ENCODE measurements around the gene PTTG1IP. TPM values are rescaled to one million over a fixed set of nuclear protein-coding genes. Genes with fewer than 3 reads are reported as not detected.

Gene PTTG1IP
- total RNA-seq, 6 donors from 2014 or later: 150 to 316 (median 247) TPM

DNA sequence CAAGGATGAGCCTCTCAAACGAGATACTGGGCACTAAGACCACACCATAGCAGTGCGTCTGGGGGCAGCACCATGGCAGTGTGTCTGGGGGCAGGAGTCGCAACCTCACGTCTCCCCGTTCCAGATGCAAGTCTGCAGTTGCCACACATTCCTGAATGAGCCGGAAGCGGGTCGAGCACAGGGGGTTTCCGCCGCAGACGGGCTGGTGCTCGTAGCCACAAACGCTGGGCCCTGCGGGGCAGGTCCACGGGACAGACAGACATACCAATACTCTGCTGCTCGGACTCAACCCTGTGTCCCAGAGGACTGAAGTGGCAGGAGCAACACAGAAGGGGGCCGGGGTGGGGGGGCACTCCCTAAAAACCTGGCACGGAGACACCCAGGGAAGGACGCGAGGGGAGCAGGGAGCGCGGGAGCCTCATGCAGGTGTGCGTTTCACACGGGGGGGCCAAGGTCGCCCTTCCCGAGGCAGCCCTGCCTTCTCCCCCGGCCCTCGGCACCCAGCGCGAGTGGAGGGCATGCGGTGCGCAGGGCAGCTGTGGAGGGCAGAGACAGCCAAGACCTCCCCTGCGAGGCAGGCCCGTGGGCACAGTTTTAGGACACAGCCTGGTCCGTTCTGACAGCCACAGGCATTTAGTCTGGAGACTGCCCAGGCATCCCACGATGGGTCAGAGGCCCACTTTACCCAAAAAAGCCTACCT, 24.5 kb downstream of the PTTG1IP start:
- no peaks in the 10 kb centered on the region for H3K9me3 ChIP-seq
- peaks cover 18 to 21% (median 20%) of the 10 kb centered on the region in 4 donors for H3K4me1 ChIP-seq
- ATAC-seq (ENCODE audit: low FRiP score in 2 of 2) (no peak), DNase-seq (peak in 1 of 2 donors; percentile 67)
- 94 to 96% methylated on average over 27 to 36 of the region's 36 CpGs for WGBS, 2 donors
- no peaks in the 10 kb centered on the region for H3K27me3 ChIP-seq
- TF ChIP-seq EP300 (IDR thresholded peaks at IDR 0.05) (no peak), POLR2AphosphoS5 (IDR thresholded peaks at IDR 0.05) (no peak), POLR2A (IDR thresholded peaks at IDR 0.05) (no peak)
- TF ChIP-seq, protein P1, sequence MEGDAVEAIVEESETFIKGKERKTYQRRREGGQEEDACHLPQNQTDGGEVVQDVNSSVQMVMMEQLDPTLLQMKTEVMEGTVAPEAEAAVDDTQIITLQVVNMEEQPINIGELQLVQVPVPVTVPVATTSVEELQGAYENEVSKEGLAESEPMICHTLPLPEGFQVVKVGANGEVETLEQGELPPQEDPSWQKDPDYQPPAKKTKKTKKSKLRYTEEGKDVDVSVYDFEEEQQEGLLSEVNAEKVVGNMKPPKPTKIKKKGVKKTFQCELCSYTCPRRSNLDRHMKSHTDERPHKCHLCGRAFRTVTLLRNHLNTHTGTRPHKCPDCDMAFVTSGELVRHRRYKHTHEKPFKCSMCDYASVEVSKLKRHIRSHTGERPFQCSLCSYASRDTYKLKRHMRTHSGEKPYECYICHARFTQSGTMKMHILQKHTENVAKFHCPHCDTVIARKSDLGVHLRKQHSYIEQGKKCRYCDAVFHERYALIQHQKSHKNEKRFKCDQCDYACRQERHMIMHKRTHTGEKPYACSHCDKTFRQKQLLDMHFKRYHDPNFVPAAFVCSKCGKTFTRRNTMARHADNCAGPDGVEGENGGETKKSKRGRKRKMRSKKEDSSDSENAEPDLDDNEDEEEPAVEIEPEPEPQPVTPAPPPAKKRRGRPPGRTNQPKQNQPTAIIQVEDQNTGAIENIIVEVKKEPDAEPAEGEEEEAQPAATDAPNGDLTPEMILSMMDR (IDR thresholded peaks at IDR 0.05): no peak
- no peak overlapping the region for H3K27ac ChIP-seq
- H3K4me3 ChIP-seq: no peak overlapping the region
- peaks cover 25 to 59% (median 46%) of the 10 kb centered on the region in 4 donors for H3K36me3 ChIP-seq

DNA sequence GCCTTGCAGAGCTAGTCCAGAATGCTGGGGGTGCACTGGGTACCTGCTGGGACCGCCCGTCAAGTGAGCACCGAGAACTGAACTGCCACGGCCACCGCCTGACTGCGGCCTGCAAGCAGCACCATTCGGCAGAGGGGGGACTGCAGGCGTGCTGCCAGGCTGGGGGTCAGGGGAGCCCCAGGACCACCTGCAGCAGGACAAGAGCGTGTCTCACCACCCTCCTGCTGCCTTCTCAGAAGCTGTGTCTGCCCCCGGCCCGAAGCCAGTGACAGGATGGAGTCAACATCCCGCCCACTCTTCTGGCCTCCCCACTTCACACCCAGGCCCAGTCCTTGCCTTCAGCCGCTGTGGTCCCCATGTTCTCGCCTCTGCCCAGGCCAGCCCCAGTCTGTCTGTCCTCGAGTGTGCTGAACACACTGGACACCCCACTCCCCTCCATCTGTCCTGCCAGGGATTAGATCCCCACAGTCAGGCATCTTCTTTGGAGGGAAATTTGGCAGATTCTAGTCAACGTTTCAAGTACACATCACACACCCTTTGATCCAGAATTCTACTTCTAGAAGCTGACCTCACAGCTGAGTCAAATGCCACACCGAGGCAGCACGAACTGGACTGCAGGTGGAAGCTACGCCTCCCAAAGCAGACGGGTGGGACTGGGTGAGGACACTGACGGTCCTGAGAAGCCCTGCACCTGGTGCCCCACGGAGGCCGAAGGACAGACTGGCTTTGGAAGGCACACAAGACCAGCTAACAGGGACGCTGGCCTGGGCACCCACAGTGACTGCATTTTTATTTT, 26.0 kb downstream of the PTTG1IP start:
- Histone ChIP-seq H3K9me3 (no peaks in the 10 kb centered on the region), H3K4me1 (peaks cover 18 to 21% (median 20%) of the 10 kb centered on the region in 4 donors), H3K36me3 (peaks cover 22 to 44% (median 35%) of the 10 kb centered on the region in 4 donors), H3K4me3 (no peak overlapping the region), H3K27me3 (no peaks in the 10 kb centered on the region), H3K27ac (no peak overlapping the region)
- DNase-seq (peak in 1 of 2 donors; percentile 46), ATAC-seq (ENCODE audit: low FRiP score in 2 of 2) (no peak)
- 77 to 88% methylated on average over 13 to 24 of the region's 24 CpGs for WGBS, 2 donors
- TF ChIP-seq, protein P1 (IDR thresholded peaks at IDR 0.05): no peak

DNA sequence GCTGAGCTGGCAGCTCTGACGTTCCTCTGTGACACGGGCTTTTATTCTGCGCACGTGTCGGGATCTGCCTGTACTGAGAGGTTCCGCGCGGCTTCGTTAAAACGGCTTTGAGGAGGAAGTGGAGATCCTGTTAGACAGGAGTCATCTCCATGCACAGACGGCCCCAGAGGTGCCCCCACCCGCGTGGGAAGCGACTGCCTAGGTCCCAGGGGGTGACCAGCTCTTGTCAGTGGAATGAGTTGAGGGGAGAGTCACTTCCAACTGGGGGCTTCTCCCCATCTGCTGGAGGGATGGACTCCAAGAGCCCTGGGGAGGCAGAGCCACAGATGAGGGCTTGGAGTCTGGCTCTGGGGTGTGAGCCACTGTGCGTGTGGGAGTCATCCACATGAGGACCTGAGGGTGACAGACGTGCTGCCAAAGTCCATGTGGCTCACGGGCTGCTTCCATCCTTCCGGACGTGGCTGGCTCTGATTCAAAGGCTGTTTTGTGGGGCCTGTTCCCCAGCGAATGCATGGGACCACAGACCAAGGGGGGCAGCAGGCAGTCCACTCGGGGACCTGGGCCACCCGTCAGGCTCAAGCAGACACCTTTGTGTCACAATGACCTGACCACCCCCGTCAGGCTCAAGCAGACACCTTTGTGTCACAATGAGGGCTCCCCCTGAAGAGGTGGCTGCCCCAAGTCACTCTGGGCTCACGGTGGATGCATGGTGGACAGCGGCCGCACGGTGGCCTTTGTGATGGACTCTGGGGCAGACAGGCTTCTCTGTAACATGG, 26.8 kb downstream of the PTTG1IP start:
- Histone ChIP-seq H3K36me3 (peaks cover 22 to 36% (median 31%) of the 10 kb centered on the region in 4 donors), H3K4me3 (peak overlapping the region in 1 of 4 donors; percentile 46), H3K4me1 (peaks cover 18 to 21% (median 20%) of the 10 kb centered on the region in 4 donors), H3K27ac (peak overlapping the region in 3 of 4 donors; percentile 17 to 48 (median 42)), H3K9me3 (no peaks in the 10 kb centered on the region), H3K27me3 (no peaks in the 10 kb centered on the region)
- WGBS, 2 donors: 11 to 29% methylated on average over 12 to 23 of the region's 27 CpGs
- TF ChIP-seq EP300 (IDR thresholded peaks at IDR 0.05): no peak
- peak; percentile 68 to 73 for ATAC-seq (ENCODE audit: low FRiP score in 2 of 2)
- peak in 1 of 2 donors; percentile 80 for DNase-seq

DNA sequence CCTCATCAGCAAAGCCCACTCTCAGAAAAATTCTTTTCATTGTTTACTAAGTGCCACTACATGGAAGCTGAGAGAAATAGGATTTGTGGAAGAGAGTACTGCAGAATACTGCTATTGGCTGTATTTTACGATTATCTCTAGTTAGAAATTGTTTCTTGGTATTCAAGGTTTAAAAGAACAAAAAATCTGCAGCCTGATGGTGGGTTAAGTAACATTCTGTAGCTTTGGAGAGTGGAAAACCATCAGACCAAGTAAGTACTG, 27.3 kb downstream of the PTTG1IP start:
- H3K36me3 ChIP-seq: peaks cover 22 to 31% (median 27%) of the 10 kb centered on the region in 4 donors
- no peaks in the 10 kb centered on the region for H3K27me3 ChIP-seq
- ATAC-seq (ENCODE audit: low FRiP score in 2 of 2): no peak
- peak overlapping the region in 2 of 4 donors; percentile 42 to 48 for H3K27ac ChIP-seq
- no peak for DNase-seq
- no peak for TF ChIP-seq POLR2A (IDR thresholded peaks at IDR 0.05)
- no peaks in the 10 kb centered on the region for H3K9me3 ChIP-seq
- H3K4me3 ChIP-seq: peak overlapping the region in 3 of 4 donors; percentile 25 to 46 (median 37)
- H3K4me1 ChIP-seq: peaks cover 18 to 21% (median 20%) of the 10 kb centered on the region in 4 donors
- 0 to 10% methylated on average over 1 of the region's 1 CpG for WGBS, 2 donors

DNA sequence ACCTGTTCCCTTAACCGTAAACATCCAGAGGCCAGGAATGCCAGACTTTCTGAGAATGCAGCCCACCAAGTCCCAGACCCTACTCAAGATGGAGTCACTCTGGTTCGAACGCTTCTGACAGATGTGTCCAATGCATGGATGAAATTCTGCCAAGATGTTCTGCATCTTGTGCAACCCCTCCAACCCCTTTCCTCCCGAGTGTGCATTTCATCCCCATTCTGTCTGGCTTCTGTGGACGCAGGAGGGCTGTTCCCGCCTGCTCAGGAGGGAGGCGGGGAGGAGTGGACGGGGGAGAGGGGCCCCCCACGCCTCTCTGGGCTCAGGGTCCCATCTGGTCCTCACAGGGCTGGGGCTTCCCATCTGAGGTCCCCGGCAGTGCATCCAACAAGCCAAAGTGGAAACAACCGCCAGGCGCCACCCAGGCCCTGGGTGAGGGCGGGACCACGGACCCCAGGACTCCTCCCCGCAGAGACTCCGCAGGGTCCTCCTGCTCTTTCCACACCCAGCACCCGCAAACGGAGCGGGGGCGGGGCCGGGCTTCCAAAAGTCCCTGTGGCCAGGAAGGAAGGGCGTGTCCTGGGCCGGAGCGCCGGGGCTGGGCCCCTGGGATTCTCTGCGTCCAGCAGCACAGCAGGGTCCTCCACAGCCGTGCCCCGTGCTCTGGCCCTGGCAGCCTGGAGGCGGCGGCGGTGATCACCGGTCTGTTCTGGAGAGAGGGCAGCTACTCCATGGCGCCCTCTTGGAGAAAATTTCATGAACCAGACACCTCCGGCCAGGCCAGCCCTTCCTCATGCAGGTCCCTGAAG, 27.9 kb downstream of the PTTG1IP start:
- Histone ChIP-seq H3K4me3 (peak overlapping the region in 3 of 4 donors; percentile 25 to 46 (median 37)), H3K27me3 (no peaks in the 10 kb centered on the region), H3K9me3 (no peaks in the 10 kb centered on the region), H3K4me1 (peaks cover 18 to 21% (median 20%) of the 10 kb centered on the region in 4 donors), H3K27ac (peak overlapping the region in 2 of 4 donors; percentile 42 to 48), H3K36me3 (peaks cover 17 to 25% (median 21%) of the 10 kb centered on the region in 4 donors)
- peak in 1 of 4 donors; percentile 18 for TF ChIP-seq EP300 (IDR thresholded peaks at IDR 0.05)
- TF ChIP-seq, protein P1 (IDR thresholded peaks at IDR 0.05): peak in 3 of 6 experiments; percentile 11 to 42 (median 25)
- TF ChIP-seq POLR2A (IDR thresholded peaks at IDR 0.05): peak in 1 of 4 donors; percentile 19
- peak in 1 of 2 donors; percentile 40 for TF ChIP-seq POLR2AphosphoS5 (IDR thresholded peaks at IDR 0.05)
- DNase-seq (peak; percentile 78 to 93), ATAC-seq (ENCODE audit: low FRiP score in 2 of 2) (peak; percentile 76 to 79)
- WGBS, 2 donors: 6 to 36% methylated on average over 5 to 33 of the region's 34 CpGs

Measured in upper lobe of left lung (tissue), 6 donors.